Endodermal cell (in vitro differentiated cells): Measurements from ENCODE around the gene CD300H. TPM values are rescaled to one million over a fixed set of nuclear protein-coding genes. Genes with fewer than 3 reads are reported as not detected.

Experiments
- DNase-seq: peaks from one replicate; pipeline ENCODE4 v3.0.0-alpha.2; 2017
- H3K27ac ChIP-seq: 2 replicates; pipeline ENCODE4 v1.5.1; 2013; ENCODE audit warnings: mild to moderate bottlenecking, low read depth, low read length, moderate library complexity
- H3K27me3 ChIP-seq: 2 replicates; pipeline ENCODE4 v1.6.1; 2013; ENCODE audit warnings: mild to moderate bottlenecking, low read length, moderate library complexity; ENCODE audit not compliant: insufficient read depth, control insufficient read depth, poor library complexity, severe bottlenecking
- H3K36me3 ChIP-seq: 2 replicates; pipeline ENCODE4 v1.7.0; 2013; ENCODE audit warnings: mild to moderate bottlenecking, low read length, moderate library complexity; ENCODE audit not compliant: control insufficient read depth, insufficient read depth
- H3K4me1 ChIP-seq: one replicate; pipeline ENCODE4 v1.7.0; 2013; ENCODE audit warnings: low read length; ENCODE audit not compliant: control insufficient read depth, insufficient read depth
- H3K4me3 ChIP-seq: 2 replicates; pipeline ENCODE4 v1.5.1; 2013; ENCODE audit warnings: mild to moderate bottlenecking, low read length, moderate library complexity
- H3K9ac ChIP-seq: 2 replicates; pipeline ENCODE4 v1.6.1; 2013; ENCODE audit warnings: mild to moderate bottlenecking, low read length, moderate library complexity; ENCODE audit not compliant: poor library complexity, severe bottlenecking; ENCODE audit errors: extremely low read depth
- H3K9me3 ChIP-seq: 2 replicates; pipeline ENCODE4 v1.6.1; 2013; ENCODE audit warnings: mild to moderate bottlenecking, low read length, moderate library complexity; ENCODE audit not compliant: control insufficient read depth
- H3K27ac Mint-ChIP-seq: 2 replicates; pipeline ENCODE4 v1.8.0; 2020; ENCODE audit warnings: mixed read lengths
- H3K27me3 Mint-ChIP-seq: 2 replicates; pipeline ENCODE4 v1.8.0; 2021; ENCODE audit warnings: mild to moderate bottlenecking, mixed read lengths; ENCODE audit not compliant: insufficient read depth
- H3K36me3 Mint-ChIP-seq: 2 replicates; pipeline ENCODE4 v1.8.0; 2020; ENCODE audit warnings: low read depth, mixed read lengths
- H3K4me1 Mint-ChIP-seq: 2 replicates; pipeline ENCODE4 v1.8.0; 2020; ENCODE audit warnings: mixed read lengths
- H3K4me3 Mint-ChIP-seq: 2 replicates; pipeline ENCODE4 v1.8.0; 2020; ENCODE audit warnings: mild to moderate bottlenecking, moderate library complexity, mixed read lengths
- H3K9me3 Mint-ChIP-seq: 2 replicates; pipeline ENCODE4 v1.8.0; 2020; ENCODE audit warnings: mild to moderate bottlenecking, mixed read lengths
- CTCF ChIP-seq: fragments of 200-600 bp; sonication (generic); conservative IDR thresholded peaks from 2 replicates; pipeline ENCODE4 v1.5.0; 2021; ENCODE audit warnings: antibody characterized with exemption, mild to moderate bottlenecking
- WGBS, 2 experiments: methylation state at CpG; one replicate each; pipeline versions ENCODE4 v1.1.5 to v1.1.7; 2013; ENCODE audit warnings: missing lambda C conversion rate in 2 of 2, mixed read lengths in 1 of 2; ENCODE audit not compliant: insufficient coverage in 1 of 2, insufficient read length in 1 of 2; 5-methylcytosine and 5-hydroxymethylcytosine counted together
- total RNA-seq, 2 donors: library from RNA; stranded (reverse); fragmentation: NEBNext Ultra II Directional in 1 of 2; extraction: Animal tissue kit (Norgen Biotek cat#: 25700) in 1 of 2; gene quantifications; 2 replicates in 1 of 2; 3 replicates in 1 of 2; pipeline ENCODE4 v1.2.1, GENCODE V29; 2021

CD300H gene
- total RNA-seq, 2 donors from 2014 or later, result not detected

- H3K9me3 ChIP-seq, result no peaks in the 10 kb centered on the region
- H3K36me3 ChIP-seq, result no peaks in the 10 kb centered on the region
- Mint-ChIP-seq H3K9me3 (no peaks in the 10 kb centered on the region), H3K27ac (no peak overlapping the region), H3K36me3 (no peaks in the 10 kb centered on the region), H3K4me3 (no peak overlapping the region), H3K27me3 (peaks cover 7% of the 10 kb centered on the region), H3K4me1 (peaks cover 3% of the 10 kb centered on the region)
- TF ChIP-seq CTCF, result peak; percentile 40
- DNase-seq, result peak; percentile 69
- no peaks in the 10 kb centered on the region for H3K4me1 ChIP-seq
- no peak overlapping the region for H3K9ac ChIP-seq
- no peak overlapping the region for H3K27ac ChIP-seq
- peaks cover 3% of the 10 kb centered on the region for H3K27me3 ChIP-seq
- no peak overlapping the region for H3K4me3 ChIP-seq
- WGBS, 2 experiments, result 69 to 86% methylated on average over 8 to 14 of the region's 14 CpGs
Measured at GRCh38 chr17:74543406-74543805, 23.9 kb downstream of the CD300H start.

- no peaks in the 10 kb centered on the region for H3K36me3 Mint-ChIP-seq
- peaks cover 12% of the 10 kb centered on the region for H3K27me3 Mint-ChIP-seq
- Histone ChIP-seq H3K4me3 (no peak overlapping the region), H3K36me3 (no peaks in the 10 kb centered on the region), H3K9me3 (no peaks in the 10 kb centered on the region), H3K9ac (no peak overlapping the region), H3K4me1 (no peaks in the 10 kb centered on the region), H3K27me3 (peaks cover 9% of the 10 kb centered on the region), H3K27ac (no peak overlapping the region)
- no peaks in the 10 kb centered on the region for H3K9me3 Mint-ChIP-seq
- no peak for DNase-seq
- no peak overlapping the region for H3K4me3 Mint-ChIP-seq
- H3K4me1 Mint-ChIP-seq, result peaks cover 3% of the 10 kb centered on the region
- TF ChIP-seq CTCF, result no peak
- 92 to 95% methylated on average over 9 to 17 of the region's 17 CpGs for WGBS, 2 experiments
- H3K27ac Mint-ChIP-seq, result no peak overlapping the region
Measured at GRCh38 chr17:74542727-74543383, 24.5 kb downstream of the CD300H start.

GRCh38 chr17:74542166-74542565 is 25.1 kb downstream of the CD300H start:
- no peaks in the 10 kb centered on the region for H3K9me3 ChIP-seq
- H3K4me1 ChIP-seq, result no peaks in the 10 kb centered on the region
- Mint-ChIP-seq H3K27me3 (peaks cover 16% of the 10 kb centered on the region), H3K4me3 (no peak overlapping the region), H3K9me3 (no peaks in the 10 kb centered on the region), H3K36me3 (no peaks in the 10 kb centered on the region), H3K4me1 (peaks cover 3% of the 10 kb centered on the region), H3K27ac (no peak overlapping the region)
- H3K27me3 ChIP-seq, result peaks cover 16% of the 10 kb centered on the region
- TF ChIP-seq CTCF, result no peak
- no peak for DNase-seq
- H3K27ac ChIP-seq, result no peak overlapping the region
- H3K9ac ChIP-seq, result no peak overlapping the region
- no peaks in the 10 kb centered on the region for H3K36me3 ChIP-seq
- no peak overlapping the region for H3K4me3 ChIP-seq
- WGBS, 2 experiments, result 88 to 90% methylated on average over 3 to 5 of the region's 5 CpGs
